Colonic mucosa (tissue), 4 donors: Measurements from ENCODE around the gene AMY2B. TPM values are rescaled to one million over a fixed set of nuclear protein-coding genes. Genes with fewer than 3 reads are reported as not detected.
A peak's percentile ranks its signal among the peaks of the same experiment; 100 is the strongest.
"Not testable (repeated sequence)": the region's sequence is repeated elsewhere in the genome, so short reads cannot be mapped to it uniquely, and the experiment has no call there.

Source experiments
- DNase-seq: peaks from one replicate; pipeline ENCODE4 v3.0.0-alpha.2; 2020
- H3K27ac ChIP-seq: fragments of 200-600 bp; one replicate; pipeline ENCODE4 v1.8.0; 2021
- H3K27me3 ChIP-seq: fragments of 200-600 bp; one replicate; pipeline ENCODE4 v1.8.0; 2021
- H3K36me3 ChIP-seq: fragments of 200-600 bp; one replicate; pipeline ENCODE4 v1.8.0; 2021
- H3K4me1 ChIP-seq: fragments of 200-600 bp; one replicate; pipeline ENCODE4 v1.8.0; 2021; ENCODE audit warnings: mild to moderate bottlenecking
- H3K4me3 ChIP-seq: fragments of 200-600 bp; one replicate; pipeline ENCODE4 v1.8.0; 2021
- H3K9ac ChIP-seq, 2 donors: one replicate each; pipeline ENCODE4 v1.7.0; 2013; ENCODE audit warnings: control low read depth in 2 of 2, low read depth in 2 of 2, low read length in 2 of 2
- H3K9me3 ChIP-seq: fragments of 200-600 bp; one replicate; pipeline ENCODE4 v1.8.0; 2021
- intact Hi-C: fragments of 100-400 bp; cut with DNase I; formaldehyde crosslinking; loops from one replicate; pipeline ENCODE4 v1.14.1; 2022
- total RNA-seq, 2 donors: library from RNA; stranded (reverse); fragmentation: NEBNext Ultra II Directional in 1 of 2; extraction: Animal tissue kit (Norgen Biotek cat#: 25700) in 1 of 2; gene quantifications; one replicate each; pipeline ENCODE4 v1.2.1, GENCODE V29; 2021
- TF ChIP-seq, protein P1 (sequence below): fragments of 200-600 bp; IDR thresholded peaks from one replicate; pipeline ENCODE4 v1.8.0; 2022; ENCODE audit warnings: antibody characterized with exemption, mild to moderate bottlenecking
- donor health status: healthy.
- donor health status: DM: no; HTN: no; CAD: no.
- donor health status: DM: no; HTN: no; CAD: no.

AMY2B gene
- total RNA-seq: 1 to 10 TPM; 6.6 to 8.5 TPM

DNA sequence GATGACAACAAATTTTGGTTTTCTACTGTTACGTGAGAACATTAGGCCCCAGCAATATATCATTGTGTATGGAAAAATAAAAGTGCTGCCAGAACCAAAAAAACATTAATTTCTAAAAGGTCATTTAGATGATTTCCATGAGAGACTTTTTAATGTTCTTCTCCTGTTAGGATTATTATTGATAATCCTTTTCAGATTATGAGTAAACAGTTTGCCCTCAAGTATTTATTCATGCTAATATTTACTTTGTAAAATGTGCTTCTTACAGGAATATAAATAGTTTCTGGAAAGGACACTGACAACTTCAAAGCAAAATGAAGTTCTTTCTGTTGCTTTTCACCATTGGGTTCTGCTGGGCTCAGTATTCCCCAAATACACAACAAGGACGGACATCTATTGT is at the start of gene AMY2B:
AMY2B (plus strand) TSS at position 301 of the 400 bp plus-strand sequence; CDS start at position 315, 14 bp downstream.
- intact Hi-C loops, H3K4me1 ChIP-seq, H3K9ac ChIP-seq, H3K27me3 ChIP-seq, H3K36me3 ChIP-seq, H3K27ac ChIP-seq, H3K9me3 ChIP-seq, DNase-seq, H3K4me3 ChIP-seq: not testable (repeated sequence)

DNA sequence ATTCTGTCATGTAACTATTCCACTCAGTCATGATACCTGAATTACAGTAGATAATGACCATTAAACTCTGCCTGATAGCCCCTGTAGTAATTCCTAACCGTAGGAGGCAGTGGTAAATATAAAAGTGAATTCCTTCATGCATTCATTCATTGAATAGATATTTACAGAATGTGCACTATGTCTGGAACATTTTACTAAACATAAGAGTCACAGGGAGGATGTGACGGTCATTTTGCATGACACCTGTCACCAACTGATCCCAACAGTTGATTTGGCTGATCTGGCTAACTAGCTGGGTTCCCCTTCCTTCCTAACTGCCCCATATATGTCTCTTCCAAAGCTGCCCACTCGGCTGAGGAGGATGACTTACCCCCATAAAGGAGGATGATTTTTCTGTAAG is 48.0 kb upstream of the AMY2B start:
- Histone ChIP-seq H3K36me3 (no peaks in the 10 kb centered on the region), H3K27me3 (no peaks in the 10 kb centered on the region), H3K4me1 (no peaks in the 10 kb centered on the region), H3K4me3 (no peak overlapping the region), H3K9ac (no peak overlapping the region), H3K9me3 (no peaks in the 10 kb centered on the region), H3K27ac (no peak overlapping the region)
- DNase-seq: no peak
- intact Hi-C loops: no loop called here
- TF ChIP-seq, protein P1, sequence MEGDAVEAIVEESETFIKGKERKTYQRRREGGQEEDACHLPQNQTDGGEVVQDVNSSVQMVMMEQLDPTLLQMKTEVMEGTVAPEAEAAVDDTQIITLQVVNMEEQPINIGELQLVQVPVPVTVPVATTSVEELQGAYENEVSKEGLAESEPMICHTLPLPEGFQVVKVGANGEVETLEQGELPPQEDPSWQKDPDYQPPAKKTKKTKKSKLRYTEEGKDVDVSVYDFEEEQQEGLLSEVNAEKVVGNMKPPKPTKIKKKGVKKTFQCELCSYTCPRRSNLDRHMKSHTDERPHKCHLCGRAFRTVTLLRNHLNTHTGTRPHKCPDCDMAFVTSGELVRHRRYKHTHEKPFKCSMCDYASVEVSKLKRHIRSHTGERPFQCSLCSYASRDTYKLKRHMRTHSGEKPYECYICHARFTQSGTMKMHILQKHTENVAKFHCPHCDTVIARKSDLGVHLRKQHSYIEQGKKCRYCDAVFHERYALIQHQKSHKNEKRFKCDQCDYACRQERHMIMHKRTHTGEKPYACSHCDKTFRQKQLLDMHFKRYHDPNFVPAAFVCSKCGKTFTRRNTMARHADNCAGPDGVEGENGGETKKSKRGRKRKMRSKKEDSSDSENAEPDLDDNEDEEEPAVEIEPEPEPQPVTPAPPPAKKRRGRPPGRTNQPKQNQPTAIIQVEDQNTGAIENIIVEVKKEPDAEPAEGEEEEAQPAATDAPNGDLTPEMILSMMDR: no peak

DNA sequence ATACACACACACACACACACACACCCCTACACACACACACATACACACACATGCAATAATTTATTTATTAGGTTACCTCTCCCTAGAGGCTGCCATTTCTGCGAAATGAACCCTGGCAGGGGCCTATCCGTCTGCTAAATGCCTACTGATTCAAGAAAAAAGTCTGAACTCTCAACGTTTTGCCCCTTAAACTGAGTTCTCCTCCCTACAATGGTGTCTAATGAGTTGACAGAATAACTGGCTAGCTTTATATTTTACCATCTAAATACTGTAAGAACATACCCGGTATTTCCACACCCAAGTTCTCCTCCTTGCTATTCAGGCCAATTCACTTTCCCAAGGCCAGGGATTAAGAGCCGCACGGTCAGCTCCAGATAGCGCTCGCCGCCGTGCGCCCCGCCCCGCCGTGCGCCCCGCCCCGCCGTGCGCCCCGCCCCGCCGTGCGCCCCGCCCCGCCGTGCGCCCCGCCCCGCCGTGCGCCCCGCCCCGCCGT is 46.2 kb upstream of the AMY2B start:
- Histone ChIP-seq H3K4me3 (no peak overlapping the region), H3K9me3 (no peaks in the 10 kb centered on the region), H3K36me3 (no peaks in the 10 kb centered on the region), H3K4me1 (no peaks in the 10 kb centered on the region), H3K27ac (no peak overlapping the region), H3K27me3 (no peaks in the 10 kb centered on the region), H3K9ac (no peak overlapping the region)
- DNase-seq: no peak
- intact Hi-C loops: no loop called here
- TF ChIP-seq, protein P1: no peak

DNA sequence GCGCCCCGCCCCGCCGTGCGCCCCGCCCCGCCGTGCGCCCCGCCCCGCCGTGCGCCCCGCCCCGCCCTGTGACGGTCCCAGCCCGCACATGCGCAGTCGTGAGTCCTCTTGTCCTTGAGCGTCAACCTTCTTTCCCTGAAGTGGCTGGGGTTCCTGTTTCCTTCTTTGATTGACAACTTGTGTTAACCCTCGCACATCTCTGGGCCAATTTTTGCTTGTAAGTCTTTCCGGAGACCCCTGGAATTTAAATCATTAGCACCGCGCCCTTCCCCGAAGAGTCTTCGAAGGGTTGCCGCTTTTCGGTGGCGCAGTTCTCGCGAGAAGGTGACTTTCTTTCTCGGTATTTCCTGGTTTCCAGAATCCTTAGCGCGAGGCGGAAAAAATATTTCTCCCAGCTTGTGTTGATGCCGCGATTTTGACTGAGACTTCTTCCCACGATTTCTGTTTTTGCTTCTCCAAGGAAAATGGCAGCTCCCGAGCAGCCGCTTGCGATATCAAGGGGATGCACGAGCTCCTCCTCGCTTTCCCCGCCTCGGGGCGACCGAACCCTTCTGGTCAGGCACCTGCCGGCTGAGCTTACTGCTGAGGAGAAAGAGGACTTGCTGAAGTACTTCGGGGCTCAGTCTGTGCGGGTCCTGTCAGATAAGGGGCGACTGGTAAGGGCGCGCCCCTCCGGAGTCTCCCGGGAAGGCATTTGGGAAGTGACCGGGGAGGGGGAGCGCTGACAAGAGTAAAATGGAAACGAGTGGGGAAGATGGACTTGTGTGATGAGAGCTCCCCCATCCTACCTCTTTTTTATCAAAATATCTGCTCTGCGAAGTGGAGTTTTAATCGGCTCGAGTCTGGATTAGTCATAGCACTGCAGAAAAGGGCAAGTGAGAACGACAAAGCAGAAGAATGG is 45.5 kb upstream of the AMY2B start, which contains the start of gene RNPC3:
RNPC3 (plus strand) TSS at position 93 of the 901 bp plus-strand sequence; CDS start at position 465, 372 bp downstream.
- no peaks in the 10 kb centered on the region for H3K36me3 ChIP-seq
- H3K27me3 ChIP-seq: no peaks in the 10 kb centered on the region
- intact Hi-C loops: no loop called here
- H3K9me3 ChIP-seq: no peaks in the 10 kb centered on the region
- TF ChIP-seq, protein P1: no peak
- H3K9ac ChIP-seq: peak within 1 kb of the TSS; percentile 85 to 96
- peak within 1 kb of the TSS; percentile 90 for H3K4me3 ChIP-seq
- H3K4me1 ChIP-seq: no peaks in the 10 kb centered on the region
- DNase-seq: peak; percentile 90
- H3K27ac ChIP-seq: peak within 1 kb of the TSS; percentile 98

DNA sequence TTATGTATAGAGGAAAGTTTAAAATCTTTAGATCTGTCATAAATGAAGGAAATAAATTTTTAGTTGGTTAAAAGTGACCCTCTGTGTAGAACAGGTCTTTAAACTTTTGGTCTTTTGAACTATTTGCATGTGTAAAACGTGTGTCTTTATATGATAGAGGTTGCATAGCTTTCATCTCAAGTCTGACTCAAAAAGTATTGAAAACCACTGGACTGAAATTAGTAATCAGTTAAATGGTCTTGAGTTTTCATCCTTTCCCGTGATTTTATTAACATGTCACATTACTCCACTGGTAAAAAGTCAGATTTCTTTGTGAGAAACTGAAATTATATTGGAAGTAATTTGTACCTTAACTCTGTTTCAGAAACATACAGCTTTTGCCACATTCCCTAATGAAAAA is 44.1 kb upstream of the AMY2B start:
- Histone ChIP-seq H3K36me3 (no peaks in the 10 kb centered on the region), H3K27ac (no peak overlapping the region), H3K9me3 (no peaks in the 10 kb centered on the region), H3K4me3 (no peak overlapping the region), H3K9ac (no peak overlapping the region), H3K4me1 (no peaks in the 10 kb centered on the region), H3K27me3 (no peaks in the 10 kb centered on the region)
- intact Hi-C loops: no loop called here
- TF ChIP-seq, protein P1: no peak
- DNase-seq: no peak

DNA sequence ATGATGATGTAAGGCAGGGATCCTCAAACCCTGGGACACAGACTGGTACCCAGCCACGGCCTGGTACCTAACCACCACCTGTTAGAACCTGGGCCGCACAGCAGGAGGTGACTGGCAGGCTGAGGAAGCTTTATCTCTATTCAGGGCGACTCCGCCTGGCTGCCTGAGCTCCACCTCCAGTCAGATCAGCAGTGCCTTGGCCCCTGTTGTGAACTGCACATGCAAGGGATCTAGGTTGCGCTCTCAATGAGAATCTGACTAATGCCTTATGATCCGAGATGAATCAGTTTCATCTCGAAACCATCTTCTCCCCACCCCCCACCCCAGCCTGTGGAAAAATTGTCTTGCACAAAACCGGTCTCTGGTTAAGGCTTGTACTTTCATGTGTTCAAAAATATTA is 41.6 kb upstream of the AMY2B start:
- no peak overlapping the region for H3K27ac ChIP-seq
- H3K9me3 ChIP-seq: no peaks in the 10 kb centered on the region
- no peak overlapping the region for H3K9ac ChIP-seq
- no peak for DNase-seq
- intact Hi-C loops: no loop called here
- TF ChIP-seq, protein P1: no peak
- H3K4me1 ChIP-seq: no peaks in the 10 kb centered on the region
- H3K27me3 ChIP-seq: no peaks in the 10 kb centered on the region
- peaks cover 4% of the 10 kb centered on the region for H3K36me3 ChIP-seq
- no peak overlapping the region for H3K4me3 ChIP-seq
